Middle frontal gyrus (tissue), 1 donor: ENCODE results near the gene IFT20.
"Not testable (repeated sequence)": the region's sequence is repeated elsewhere in the genome, so short reads cannot be mapped to it uniquely, and the experiment has no call there.

ENCODE experiments used
- DNase-seq: peaks from one replicate; pipeline ENCODE4 v3.0.0-alpha.2; 2015; ENCODE audit warnings: low spot score; ENCODE audit errors: extremely low spot score

The IFT20 gene

DNA sequence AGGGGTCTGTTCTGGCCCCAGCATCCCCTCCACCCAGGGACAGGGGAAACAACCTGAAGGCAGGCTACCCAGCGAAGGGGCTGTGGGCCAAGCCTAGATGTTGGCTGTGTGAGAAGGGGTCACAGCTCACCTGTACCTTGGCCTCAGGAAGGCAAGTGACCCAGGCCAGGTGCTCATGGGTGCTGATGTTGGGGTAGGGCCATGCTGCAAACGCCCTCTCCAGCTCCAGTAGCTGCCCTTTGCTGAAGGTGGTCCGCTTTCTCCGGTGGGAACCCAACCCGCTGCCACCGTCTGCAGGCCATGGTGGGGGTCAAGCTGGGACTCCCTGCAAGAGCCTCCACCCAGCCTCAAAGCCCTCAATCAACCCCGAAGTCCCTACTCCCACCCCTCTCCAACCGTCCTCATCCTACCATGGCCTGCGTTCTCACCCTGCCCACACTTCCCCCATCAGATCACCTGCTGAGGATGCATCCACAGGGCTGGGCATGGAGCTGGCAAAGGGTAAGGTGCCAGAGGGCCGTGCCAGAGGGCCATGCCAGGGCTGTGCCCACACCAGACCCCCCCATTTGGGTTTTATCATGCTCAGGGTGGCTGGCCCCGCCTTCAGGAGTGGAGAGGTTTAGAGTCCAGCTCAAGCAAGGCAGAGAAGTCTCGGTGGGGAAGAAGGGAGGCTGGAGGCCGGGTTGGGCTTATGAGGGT is 29.5 kb upstream of the IFT20 start, which contains the start of gene SEBOX:
Gene SEBOX (minus strand): TSS at position 535 of the 699 bp plus-strand sequence. CDS start 48 bp downstream, at position 487.
- DNase-seq, result no peak

DNA sequence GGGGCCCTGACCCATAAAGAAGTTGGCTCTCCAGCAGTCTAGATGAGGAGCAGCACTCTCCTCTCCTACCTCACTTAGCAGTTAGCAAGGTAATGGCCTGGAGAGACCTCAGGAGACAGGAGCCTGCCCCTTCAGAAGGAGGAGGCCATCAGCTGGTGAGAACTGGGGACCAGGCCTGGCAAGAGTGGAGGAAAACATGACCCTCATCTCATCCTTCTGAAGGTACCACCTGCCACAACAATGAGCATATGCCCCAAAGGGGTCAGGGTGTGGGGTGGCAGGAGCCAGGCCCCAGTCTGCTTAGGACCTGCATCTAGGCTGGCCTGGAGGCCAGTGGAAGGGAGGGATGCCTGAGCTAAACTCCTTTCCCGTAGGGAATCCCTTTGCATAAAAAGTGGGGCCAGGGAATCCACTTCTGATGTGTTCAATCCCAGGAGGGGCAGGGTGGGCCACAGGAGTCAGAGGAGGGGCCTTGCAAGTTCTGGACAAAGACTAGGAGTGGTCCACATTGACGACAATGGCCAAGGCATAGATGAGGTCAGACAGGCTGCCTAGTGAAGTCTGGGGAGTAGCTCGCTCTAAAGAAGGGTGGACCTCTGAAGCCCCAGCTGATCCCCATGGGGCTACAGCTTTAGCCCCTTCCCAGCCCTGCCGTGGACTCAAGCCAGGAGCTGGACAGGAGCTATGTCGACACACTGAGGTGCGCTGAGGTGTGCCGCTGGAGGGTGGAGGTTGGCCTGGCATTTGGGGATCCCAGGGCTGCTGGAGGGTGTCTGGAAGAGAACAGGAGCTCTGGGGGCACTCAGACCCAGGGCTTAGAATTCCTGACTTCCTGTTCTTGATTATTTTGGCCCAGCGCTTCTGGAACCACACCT is 28.7 kb upstream of the IFT20 start:
- no peak for DNase-seq

DNA sequence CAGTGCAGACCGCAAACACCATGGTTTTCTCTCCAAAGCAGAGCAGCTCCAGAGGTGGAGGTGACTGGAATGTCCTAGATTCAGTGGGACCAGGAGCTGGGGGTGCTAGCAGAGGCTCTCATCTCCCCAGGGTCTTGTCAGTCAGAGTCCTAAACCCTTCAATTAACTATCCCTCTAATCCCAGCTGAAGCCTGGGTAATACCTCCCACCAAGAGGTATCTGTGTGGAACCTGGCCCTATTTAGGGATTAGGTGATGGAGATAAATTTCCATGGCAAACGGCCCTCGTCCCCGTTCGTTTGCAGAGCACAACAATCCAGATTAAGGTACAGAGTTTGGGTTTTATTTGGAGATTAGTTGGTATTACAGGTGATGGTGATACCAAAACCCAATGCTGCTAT is 27.9 kb upstream of the IFT20 start:
- DNase-seq, result no peak

DNA sequence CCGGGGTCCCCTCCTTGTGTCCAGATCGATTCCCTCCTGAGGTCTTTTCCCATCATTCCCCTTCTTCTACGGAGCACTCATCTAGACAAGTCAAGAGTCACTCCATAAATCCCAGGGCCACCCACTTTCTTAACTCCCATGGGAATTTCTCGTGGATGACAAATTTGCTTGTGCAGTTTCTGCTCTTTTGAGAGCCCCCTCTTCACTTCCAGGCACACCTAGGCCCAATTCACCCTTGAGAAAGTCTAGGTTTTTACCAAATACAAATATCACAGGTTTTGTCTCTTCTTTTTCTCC is 22.6 kb upstream of the IFT20 start:
- DNase-seq, result no peak

DNA sequence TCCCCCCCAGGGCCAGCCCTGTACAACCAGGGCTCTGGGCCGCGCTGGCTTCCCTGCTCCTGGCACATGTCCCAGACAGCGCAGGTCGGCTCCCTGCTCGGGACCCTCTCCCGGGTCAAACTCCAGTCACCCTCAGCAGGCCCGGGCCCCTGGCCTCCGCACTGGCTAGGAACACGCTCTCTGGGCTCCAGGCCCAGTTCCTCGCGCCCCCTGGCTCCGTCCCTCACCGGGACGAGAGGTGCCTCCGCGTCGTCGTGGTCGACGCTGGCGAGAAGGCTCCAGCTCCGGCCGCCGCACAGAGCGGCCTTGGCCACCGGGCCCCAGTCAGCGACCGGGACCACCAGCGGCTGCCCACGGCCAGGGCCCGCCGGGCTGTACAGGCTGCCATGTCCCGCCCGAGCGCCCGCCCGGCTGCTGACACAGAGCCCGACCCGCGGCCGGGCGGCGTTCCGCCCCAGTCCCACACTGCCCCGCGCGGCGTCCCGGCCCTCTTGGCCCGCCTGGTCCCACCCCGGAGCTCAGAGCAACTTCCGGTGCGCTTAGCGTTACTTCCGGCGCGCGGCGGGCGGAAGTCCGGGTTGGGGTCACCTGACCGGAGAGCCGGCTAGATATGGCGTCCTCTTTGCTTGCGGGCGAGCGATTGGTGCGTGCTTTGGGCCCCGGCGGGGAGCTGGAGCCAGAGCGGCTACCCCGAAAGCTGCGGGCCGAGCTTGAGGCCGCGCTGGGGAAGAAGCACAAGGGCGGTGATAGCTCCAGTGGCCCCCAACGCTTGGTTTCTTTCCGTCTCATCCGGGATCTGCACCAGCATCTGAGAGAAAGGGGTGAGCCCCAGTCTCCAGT is 22.0 kb upstream of the IFT20 start, which contains the start of gene POLDIP2:
Gene POLDIP2 (minus strand): TSS at position 467 of the 840 bp plus-strand sequence. CDS start 79 bp downstream, at position 388.
- peak; percentile 92 for DNase-seq

DNA sequence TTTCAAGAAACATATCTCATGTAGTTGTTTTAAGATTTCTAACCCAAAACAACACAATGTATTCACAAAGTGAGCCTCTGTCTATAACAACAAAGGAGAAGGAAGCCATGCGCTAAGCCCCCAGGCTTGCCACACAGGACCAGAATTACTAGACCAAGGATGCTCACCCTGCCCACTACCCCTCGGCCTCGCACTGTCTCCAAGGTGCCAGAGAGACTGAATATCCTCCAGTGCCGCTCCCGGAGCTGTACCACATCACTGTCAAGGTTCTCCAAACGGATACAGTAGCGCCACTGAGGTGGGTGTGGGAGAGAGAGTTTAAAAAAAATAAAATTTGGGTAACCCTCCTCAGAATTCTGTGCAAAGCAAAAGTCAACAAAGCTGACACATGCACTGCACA is 15.0 kb upstream of the IFT20 start:
- no peak for DNase-seq

DNA sequence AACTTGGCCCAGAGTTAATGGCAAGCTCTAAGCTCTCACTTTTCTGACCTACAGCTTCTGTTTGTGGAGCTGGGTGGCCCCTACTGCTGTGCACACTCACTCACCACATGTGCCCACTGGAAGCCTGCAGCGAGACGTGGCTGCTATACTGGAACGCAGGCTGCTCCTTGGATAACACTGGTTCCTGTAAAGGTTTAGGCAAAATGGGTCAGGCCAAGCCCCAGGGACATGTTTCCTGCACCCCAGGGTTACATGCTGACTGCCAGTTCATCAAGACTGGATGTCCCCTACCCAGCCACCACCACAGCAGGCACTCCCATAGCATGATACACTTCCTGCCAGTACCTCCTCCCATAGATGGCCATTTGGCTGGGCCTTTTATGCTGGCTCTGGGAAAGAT is 13.7 kb upstream of the IFT20 start:
- DNase-seq, result no peak

DNA sequence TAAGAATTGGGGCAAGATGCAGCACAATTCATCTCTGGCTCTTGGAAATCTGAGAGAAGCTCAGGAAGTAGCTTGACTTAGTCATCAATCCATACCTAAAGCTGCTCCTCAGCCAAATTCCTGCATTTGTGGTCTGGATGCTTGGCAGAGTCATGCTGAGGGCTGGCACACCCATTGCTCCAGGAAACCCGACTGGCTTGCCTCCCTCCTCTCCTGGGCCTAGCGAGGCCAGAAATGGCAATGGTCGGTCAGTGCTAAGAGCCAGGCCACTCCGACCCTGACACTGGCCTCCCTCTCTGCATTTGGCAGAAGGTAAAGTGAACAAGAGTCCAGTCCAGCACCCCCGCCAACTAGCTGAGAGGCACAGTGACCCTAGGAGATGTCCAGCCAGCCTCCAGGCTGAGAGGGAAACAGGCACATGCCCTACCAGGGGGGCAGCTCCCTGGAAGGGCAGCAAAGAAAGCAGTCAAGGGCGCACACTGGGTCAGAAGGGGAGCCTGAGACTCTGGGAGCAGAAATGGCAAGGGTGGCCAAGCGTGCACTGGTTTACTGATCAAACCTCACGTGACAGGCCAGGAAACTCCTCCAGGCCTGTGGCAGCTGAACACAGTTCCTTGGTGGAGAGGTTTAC is 12.1 kb upstream of the IFT20 start:
- DNase-seq, result no peak

DNA sequence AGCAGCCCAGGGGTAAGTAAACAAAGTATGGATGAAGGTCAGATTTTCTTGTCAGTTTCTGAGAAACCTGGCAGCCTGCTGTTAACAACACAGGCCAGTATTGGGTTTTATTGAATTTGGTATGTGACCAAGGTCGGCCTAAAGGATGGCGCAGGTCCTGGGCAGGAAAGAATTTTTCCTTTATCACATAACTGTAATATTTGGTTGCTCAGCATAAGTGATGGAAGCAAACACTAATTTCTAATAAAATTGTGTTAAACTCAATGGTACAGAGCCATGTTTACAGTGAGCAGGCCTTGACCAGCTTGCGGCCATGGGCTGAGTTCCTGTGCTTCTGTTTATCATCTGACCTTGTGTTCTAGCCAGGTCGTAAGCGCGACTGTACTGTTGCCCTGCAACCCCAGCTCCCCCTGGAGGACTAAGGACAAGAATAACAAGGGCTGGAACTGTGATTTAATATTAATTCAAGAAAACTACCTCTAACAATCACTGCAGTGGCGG is 11.5 kb upstream of the IFT20 start:
- no peak for DNase-seq

DNA sequence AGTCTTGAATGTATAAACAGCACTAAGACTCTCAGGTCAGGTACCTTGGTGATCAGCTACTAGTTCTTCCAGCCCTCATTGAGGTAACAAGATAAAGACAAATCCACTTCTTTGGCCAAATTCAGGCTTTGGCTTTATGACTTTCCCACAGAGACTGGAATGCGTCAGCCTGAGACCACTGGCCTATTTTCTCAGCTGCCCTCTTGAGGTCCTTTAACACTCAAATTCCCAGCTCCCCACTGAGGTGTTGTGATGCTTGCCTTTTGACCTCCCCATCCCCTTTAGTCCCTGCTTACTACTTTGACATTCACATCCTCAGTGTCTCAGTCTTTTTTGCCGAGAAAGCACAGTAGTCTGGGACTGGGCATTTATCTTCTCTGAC is 10.9 kb upstream of the IFT20 start:
- no peak for DNase-seq

DNA sequence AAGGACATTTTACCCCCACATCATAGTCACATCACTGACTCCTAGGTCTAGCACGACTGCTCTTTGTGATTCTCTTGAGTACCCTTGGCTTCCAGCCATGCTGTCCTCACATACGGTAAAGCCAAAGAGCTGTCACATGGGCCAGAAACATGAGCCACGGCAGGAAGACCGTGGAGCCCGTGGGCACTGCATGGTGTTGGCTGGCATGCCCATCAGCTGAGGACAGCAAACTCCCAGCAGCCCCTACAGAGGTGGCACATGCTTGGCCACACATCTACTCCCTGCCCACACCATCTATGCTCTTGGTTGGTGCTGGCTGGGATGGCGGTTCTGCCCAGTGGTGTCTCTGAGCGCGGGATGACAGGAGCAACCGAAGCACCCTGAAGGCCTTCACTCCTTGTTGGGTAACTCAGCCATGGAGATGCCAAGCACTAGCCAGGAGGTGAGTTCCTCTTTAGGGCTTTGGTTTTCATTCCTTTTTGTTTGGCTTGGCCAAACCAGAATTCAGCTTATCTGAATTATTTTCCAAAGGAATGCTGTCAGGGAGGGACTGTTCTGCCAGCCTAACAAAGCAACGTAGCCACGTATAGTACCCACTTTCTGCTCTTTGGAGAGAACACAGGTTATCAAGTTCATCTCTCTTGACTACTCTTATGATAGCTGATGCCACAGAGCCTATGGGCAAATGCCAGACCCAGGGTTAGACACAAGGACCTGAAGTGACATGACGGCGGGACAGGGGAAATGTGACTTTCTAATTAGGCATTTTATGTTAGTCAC is 10.3 kb upstream of the IFT20 start:
- DNase-seq, result no peak

DNA sequence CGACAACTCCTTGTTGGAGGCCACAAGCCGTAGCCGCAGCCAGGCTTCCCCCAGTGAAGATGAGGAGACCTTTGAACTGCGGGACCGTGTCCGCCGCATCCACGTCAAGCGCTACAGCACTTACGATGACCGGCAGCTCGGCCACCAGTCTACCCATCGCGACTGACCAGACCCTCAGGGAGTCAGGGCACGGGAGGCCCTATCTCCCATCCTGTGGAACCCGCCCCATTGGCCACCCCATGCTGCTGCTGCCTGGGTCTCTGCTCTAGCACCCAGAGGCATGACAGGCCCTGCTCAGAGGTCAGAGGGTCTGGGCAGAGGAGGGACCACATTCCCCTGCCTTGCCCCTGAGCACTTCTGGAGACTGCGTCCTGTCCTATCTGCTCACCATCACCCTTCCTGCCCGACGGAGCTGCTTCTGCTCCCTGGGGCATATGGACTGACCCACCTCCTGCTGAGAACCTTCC is 9.2 kb upstream of the IFT20 start:
- DNase-seq, result no peak

DNA sequence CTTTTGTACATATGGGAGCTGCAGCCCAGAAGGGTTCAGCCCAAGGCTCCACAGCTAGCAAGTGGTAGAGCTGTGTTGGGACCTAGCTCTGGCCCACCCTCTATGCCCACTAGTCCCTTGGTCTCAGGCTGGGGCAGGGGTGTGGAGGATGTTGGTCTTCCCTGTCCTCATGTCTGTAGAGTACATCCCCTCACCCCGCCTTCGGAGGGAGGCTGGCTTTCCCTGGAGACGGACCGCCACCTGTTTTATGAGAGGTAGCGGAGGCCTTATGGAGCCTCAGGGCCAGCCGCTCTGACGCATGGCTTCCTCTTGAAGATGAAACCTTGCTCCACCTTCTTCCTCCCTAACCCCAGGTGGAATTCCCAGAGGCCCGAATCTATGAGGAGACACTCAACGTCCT is 8.7 kb upstream of the IFT20 start:
- DNase-seq, result no peak

DNA sequence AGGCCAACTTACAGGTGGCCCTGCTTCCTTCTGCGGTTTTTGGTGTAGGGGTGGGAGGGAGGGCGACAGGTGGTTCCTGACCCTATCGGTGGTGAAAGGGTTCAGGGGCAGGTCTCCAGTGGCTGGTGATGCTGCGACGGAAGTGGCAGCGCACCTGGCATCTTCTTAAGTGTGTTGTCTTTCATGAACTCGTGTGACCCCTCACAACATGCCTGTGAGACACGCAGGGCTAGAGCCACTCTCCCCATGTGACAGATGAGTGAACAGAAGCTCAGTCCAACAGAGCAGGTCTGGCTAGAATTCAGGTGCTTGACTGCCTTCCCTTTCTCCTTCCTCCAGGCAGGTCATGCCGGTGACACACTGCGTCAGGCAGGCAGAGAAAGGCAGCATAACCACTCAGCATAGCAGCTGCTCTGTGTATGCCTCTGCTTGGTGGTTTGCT is 8.2 kb upstream of the IFT20 start:
- no peak for DNase-seq

DNA sequence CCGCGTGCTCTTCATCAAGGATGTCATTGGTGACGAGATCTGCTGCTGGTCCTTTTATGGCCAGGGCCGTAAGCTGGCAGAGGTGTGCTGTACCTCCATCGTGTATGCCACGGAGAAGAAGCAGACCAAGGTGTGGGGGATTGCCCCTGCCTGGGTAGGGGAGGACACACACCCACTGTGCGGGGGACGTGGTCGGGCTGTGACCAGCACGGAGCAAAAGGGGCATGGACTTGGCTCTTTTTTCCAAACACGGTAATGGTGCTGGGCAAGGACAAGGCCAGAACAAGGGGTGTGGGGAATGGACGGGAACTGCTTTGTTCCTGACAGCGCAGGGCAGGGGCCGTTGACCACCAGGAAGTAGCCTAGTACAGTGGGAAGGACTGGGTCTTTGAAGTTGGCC is 7.0 kb upstream of the IFT20 start:
- DNase-seq, result no peak

DNA sequence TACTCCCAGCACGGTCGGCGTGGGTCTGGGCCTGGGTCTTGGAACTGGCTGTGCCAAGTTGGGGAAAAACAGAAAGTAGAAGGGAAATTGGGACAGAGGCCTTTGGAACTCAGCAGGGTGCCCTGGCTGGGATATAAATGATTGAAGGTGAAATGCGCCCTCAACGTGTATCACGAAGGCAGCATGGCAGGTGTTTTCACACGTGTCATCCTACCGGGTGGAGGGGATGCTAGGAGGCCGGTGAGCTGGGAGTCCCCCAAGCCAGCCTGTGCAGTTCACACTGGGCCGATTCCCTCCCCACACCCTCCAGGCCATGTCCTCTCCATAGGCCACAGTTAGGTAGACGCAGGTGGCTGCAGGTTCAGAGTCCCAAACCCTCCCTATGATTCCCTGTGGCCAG is 6.2 kb upstream of the IFT20 start:
- no peak for DNase-seq

DNA sequence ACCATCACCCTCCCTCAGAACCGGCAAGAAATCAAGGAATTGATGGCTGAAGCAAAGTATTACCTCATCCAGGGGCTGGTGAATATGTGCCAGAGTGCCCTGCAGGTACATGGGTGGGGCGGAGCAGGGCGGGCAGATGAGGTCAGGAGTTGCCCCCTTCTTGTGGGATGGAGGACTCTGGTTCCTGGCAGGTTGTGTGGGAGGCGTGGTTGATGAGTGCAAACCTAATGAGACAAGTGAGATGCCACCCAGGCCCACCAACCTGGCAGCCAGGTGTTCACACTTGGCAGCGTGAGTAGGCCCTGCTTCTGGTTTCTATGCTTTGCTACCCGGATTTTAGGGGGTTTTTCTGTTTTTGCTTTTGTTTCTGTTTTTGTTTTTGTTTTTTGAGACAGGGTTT is 5.1 kb upstream of the IFT20 start:
- no peak for DNase-seq

DNA sequence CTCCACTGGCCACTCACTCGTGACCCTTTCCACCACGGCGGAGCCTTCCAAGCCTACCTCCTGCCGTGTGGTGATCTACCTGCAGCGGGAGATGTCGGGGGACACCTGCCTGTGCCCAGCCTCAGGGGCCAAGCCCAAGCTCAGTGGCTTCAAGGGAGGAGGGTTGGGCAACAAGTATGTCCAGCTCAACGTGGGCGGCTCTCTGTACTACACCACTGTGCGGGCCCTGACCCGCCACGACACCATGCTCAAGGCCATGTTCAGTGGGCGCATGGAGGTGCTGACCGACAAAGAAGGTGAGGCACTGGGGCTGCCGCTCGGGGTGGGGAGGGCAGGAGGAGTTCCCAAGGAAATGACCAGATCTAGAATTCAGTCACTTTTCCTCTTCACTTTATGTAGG is 4.2 kb upstream of the IFT20 start:
- DNase-seq, result no peak

DNA sequence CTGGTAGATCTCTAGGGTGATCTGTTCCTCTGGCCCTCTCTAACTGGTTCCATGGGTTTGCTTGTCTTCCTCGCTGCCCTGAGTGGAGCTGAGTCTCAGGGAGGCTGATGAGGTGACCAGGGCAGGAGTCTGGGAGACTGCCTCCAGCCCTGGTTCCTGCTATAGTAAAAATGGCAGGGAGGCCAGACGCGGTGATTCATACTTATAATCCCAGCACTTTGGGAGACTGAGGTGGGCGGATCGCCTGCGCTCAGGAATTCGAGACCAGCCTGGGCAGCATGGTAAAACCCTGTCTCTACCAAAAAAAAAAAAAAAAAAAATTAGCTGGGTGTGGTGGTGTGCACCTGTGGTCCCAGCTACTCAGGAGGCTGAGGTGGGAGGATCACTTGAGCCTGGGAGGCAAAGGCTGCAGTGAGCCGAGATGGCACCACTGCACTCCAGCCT is 3.5 kb upstream of the IFT20 start:
- DNase-seq, result not testable (repeated sequence)

DNA sequence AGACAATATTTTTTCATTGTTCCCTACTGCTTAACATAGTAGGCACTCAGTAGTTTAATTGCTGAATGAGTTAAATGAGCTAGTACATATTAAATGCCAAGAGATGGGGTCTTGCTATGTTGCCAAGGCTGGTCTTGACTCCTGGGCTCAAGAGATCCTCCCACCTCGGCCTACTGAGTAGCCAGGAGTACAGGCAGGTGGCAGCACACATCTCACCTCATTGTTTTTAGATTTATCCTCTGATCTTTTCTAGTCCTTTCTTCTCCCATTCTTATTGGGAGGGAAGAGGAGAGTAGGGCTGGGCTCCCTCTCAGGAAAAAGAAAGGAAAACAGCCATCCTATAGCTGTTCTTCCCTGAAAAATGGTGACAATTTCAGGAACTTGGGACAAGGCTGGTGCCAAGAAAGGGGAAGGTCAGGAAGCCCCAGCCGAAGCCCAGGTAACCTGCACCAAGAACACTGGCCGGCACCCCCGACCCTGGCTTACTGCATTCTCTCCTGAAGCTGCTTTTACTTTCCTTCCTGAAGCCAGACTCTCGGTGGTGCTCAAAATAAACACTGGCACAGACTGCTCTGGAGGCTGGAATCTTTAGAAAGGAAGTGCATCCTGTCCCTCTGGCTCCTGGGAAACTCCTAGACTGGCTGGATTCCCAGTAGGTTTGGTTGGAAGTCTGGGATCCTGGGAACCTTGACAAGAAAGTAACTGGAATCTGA is 2.9 kb upstream of the IFT20 start:
- DNase-seq, result no peak
